K562 (cell line): Measurements from ENCODE around the gene CAPS.

ENCODE experiments used
- CXXC5 ChIP-seq: fragments of 250-450 bp; sonication (Bioruptor Pico); IDR thresholded peaks from 2 replicates; pipeline ENCODE4 v1.8.0; 2022; ENCODE audit warnings: inconsistent platforms, mild to moderate bottlenecking, moderate library complexity
- HLTF ChIP-seq: fragments of 450-650 bp; IDR thresholded peaks from 2 replicates; pipeline ENCODE4 v1.6.1; 2016
- KAT7 ChIP-seq: sonication (generic); formaldehyde crosslinking; IDR thresholded peaks from 2 replicates; pipeline ENCODE4 v1.8.0; 2022; ENCODE audit warnings: missing genetic modification reagents, mild to moderate bottlenecking, borderline replicate concordance
- POLR2AphosphoS5 ChIP-seq: IDR thresholded peaks from 2 replicates; pipeline ENCODE4 v1.6.1; 2011; ENCODE audit warnings: mild to moderate bottlenecking, low read depth, low read length, moderate library complexity; ENCODE audit not compliant: control insufficient read depth, insufficient read depth

DNA sequence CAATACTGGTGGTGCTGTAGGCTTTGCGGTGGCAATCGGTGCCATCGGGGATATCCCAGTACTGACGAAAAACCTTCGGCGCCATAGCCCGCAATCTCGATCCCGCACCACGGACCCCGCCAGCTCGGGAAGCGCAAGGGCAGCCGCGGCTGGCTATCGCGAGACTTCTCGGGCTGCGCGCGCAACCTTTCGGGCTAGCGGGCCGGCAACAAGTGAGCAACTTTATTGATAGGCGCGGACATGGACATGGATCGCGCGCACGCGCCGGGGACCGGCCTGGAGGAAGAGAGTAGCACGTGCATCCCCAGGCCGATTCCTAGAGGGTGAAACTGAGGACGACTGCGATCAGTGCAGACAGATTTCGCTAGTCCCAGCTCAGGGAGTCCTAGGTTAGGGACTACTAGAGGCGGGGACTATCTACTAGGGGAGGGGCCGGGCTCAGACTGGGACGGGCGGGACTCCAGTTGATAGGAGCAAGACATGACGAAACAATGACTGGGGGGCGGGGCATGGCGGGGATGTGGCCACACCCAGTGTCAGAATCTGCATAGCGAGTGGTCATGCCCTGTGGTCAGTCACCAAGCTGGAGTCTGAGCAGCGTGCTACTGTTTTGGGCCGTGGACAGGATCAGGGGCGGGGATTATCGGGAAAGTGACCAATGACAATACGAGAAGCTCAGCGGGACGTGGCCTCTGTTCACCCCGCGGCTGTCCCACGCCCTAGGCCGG, 10.3 kb upstream of the CAPS start, which contains the start of gene NDUFA11:
- TF ChIP-seq KAT7 (CRISPR knock-in tag) (no peak; the same call in 1 of the 2 replicates), POLR2AphosphoS5 (peak; percentile 23; the same call in 1 of the 2 replicates), HLTF (no peak), CXXC5 (CRISPR knock-in tag) (peak; percentile 94)
